DMS79 (cell line): Measurements from ENCODE around the gene MYL1.

Experiments
- DNase-seq: peaks from one replicate; lab custom pipeline; 2025; lab: John Stamatoyannopoulos, UW

Gene MYL1

DNA sequence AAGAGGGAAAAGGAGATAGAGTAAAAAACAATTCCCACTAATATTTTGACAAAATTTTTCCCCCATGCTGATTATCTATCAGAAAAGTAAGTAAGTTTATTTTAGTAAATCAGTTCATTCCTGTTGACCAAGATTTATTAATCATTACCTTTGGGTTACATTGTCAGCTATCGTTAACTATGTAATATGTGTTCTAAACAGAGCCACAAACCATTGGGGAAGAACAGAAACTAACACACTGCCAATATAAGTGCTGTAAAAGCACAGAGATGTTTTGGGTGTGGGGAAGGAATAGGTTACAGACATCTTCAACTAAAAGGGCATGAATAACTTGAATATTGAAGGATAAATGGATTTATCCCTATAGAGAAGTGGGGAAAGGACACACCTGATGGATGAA, 47.3 kb downstream of the MYL1 start:
- DNase-seq, result no peak

DNA sequence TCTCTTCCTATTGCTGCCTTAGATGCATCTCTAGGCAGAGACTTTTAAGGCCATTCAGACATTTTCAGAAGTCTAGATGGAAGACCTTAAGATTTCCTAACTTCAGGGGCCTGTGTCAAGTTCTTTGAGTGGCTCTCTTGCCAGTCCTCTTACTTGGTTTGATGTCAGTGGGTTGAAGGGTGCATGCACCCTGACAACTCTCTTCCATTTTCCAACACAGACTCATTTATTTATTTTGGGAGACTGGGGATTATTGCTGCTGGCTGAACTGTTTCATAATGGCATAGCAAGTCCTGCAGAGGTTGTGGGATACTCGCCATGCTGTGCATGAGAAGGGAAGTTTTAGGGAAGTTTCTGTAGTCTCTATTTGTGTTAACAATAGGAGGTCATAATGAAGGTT, 50.7 kb downstream of the MYL1 start:
- no peak for DNase-seq

DNA sequence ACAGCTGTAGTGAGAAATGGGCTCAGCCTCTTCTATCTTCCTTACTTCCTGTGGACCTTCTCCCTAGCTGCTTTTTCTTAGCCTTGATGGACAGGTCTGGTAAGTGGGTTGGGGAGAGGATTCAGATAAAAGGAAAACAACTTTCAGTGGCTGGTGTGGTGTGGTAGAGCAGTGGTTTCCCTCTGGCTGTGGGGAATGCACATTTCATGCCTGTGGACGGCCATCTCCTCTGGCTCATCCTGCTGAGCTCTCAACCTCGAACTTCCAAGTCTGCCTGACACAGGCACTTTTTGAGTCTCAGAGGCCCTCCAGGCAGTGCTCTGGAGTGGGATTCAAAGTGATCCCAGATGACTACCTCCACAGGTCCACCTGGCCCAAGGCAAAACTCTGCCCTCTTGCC, 51.1 kb downstream of the MYL1 start:
- DNase-seq, result no peak

DNA sequence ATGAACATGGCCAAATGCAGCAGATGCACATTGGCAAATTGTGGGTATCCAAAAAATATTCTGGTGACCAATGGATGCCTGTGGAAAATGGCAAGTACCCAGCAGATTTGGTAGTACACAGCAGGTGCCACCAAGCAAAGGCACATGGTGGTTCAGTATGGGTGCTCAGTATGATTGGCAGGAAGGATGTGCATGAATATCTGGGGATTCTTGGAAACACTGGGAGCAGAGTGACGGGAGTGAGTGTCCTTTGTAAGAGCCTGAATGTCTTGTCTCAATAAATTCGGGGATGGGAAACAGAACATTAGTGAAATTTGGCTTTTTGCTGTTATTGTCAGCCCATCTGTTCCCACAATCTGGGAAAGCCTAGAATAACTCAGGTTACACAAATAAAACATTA, 52.9 kb downstream of the MYL1 start:
- DNase-seq, result no peak

DNA sequence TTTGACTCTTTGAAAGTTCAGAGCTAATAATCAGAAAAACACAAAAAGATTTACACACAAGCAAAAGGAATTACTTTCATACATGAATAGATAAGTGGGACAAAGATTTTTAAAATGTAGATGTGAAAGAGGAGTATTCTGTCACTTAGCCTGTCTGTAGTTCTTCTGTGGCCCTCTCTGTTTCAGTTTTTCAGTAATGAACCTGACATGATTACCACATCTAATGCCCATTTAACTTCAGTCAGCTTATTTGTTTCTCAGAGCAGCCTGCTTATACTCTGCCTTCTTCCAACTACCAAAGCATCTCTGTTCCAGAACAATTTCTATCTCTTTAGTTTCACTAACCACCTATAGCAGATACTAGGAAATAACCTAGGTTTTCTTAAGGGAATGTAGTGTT, 55.3 kb downstream of the MYL1 start:
- no peak for DNase-seq

DNA sequence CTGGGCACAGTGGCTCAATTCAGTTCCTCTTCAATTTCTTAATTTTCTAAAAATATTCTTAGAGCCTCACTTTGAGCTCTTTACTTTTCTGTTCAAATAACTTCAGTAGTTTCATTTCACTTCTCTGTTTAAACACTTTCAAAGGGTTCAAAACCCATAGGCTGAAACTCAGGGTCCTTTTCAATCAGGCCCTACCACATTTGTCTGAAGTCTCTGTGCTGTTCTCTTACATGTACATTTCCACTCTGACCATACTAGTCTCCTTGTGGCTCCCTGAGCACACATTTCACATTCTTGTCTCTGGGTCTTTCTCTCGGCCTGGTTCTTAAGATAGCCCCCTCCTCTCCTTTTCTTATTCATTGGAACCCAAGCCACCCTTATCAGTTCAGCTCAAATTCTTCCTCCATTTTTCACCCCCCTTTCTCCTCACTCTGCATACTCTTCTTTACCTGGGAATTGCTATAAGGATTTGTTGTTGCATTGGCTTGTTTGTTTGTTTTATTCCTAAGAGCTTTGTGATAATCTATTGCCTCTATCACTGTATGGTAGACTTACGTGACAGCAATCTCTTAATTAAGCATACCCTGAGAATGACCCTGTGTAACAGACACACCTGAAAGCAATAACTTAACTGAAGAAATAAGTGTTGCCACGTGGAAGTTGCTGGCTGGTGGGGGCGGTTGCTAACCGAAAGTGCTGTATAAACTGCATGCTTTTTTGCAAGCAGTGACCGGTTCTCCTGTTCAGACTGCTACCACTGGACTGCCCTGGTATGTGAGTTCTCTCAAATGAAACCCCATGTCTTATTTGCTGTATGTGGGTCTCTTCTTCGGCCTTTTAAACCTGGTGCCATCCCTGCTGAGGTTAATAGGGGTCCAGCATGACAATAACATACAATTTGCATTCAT, 62.0 kb downstream of the MYL1 start:
- no peak for DNase-seq

DNA sequence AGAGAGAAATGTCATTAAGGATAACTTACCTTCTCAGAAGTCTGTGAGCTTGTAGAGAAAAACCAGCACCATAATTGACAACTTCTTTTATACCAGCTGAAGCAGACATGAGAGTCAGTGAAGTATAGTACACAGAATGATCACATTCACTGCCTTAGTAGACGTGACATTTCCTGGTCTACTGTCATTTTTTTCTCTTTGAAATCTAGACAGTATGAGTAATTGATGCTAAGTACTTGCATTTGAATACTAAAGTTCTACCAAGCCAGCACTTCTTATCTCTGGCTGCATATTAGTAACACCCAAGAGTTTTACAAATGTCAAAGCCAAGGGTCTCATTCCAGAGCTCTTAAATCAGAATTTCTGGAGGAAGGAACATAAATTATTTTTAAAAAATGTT, 64.4 kb downstream of the MYL1 start:
- no peak for DNase-seq
